ENCODE data around the gene CTNND2. TPM values are rescaled to one million over a fixed set of nuclear protein-coding genes. Genes with fewer than 3 reads are reported as not detected.

CTNND2 gene
- total and polyA plus RNA-seq, 4 donors, result 36.5 to 183 (median 97.7) TPM

- Histone ChIP-seq H3K27ac (ENCODE audit: low read depth, low read length) (no peak overlapping the region), H3K9me3 (ENCODE audit: control insufficient read depth, insufficient read depth, low read length) (no peaks in the 10 kb centered on the region), H3K4me3 (ENCODE audit: low read depth, low read length) (no peak overlapping the region), H3K36me3 (ENCODE audit: control insufficient read depth, insufficient read depth, low read length) (no peaks in the 10 kb centered on the region), H3K27me3 (ENCODE audit: control insufficient read depth, insufficient read depth, low read length) (no peaks in the 10 kb centered on the region), H3K4me1 (ENCODE audit: control insufficient read depth, insufficient read depth, low read length) (peaks cover 3% of the 10 kb centered on the region)
- no peak for DNase-seq (ENCODE audit: low read depth in 4 of 6, low spot score in 6 of 6)
- WGBS (ENCODE audit: insufficient coverage), result no CpG with 5 or more reads among the region's 1 CpG
Observed at GRCh38 chr5:11510889-11511288, 393.4 kb downstream of the CTNND2 start.

DNA sequence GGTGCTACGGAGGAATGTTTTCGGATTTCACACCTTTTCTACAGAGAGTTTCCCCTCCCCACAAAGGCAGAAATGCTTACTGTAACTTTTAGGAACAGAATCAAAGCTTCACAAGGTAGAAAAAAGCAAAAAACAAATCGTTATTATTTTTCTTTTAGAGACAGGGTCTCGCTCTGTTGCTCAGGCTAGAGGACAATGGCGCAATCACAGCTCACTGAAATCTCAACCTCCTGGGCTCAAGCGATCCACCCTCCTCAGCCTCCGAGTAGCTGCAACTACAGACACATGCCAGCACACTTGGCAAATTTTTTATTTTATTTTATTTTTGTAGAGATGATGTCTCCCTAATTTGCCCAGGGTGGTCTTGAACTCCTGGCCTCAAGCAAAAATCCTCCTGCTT is 394.5 kb downstream of the CTNND2 start:
- Histone ChIP-seq H3K27me3 (ENCODE audit: control insufficient read depth, insufficient read depth, low read length) (no peaks in the 10 kb centered on the region), H3K4me3 (ENCODE audit: low read depth, low read length) (no peak overlapping the region), H3K9me3 (ENCODE audit: control insufficient read depth, insufficient read depth, low read length) (no peaks in the 10 kb centered on the region), H3K27ac (ENCODE audit: low read depth, low read length) (no peak overlapping the region), H3K36me3 (ENCODE audit: control insufficient read depth, insufficient read depth, low read length) (no peaks in the 10 kb centered on the region), H3K4me1 (ENCODE audit: control insufficient read depth, insufficient read depth, low read length) (peaks cover 3% of the 10 kb centered on the region)
- 50% methylated on average over 2 of the region's 7 CpGs for WGBS (ENCODE audit: insufficient coverage)
- no peak for DNase-seq (ENCODE audit: low read depth in 4 of 6, low spot score in 6 of 6)

- peaks cover 7% of the 10 kb centered on the region for H3K4me1 ChIP-seq (ENCODE audit: control insufficient read depth, insufficient read depth, low read length)
- no peak overlapping the region for H3K4me3 ChIP-seq (ENCODE audit: low read depth, low read length)
- H3K36me3 ChIP-seq (ENCODE audit: control insufficient read depth, insufficient read depth, low read length), result no peaks in the 10 kb centered on the region
- no peaks in the 10 kb centered on the region for H3K9me3 ChIP-seq (ENCODE audit: control insufficient read depth, insufficient read depth, low read length)
- no peak overlapping the region for H3K27ac ChIP-seq (ENCODE audit: low read depth, low read length)
- WGBS (ENCODE audit: insufficient coverage), result 64% methylated on average over 6 of the region's 9 CpGs
- DNase-seq (ENCODE audit: low read depth in 4 of 6, low spot score in 6 of 6), result no peak
- no peaks in the 10 kb centered on the region for H3K27me3 ChIP-seq (ENCODE audit: control insufficient read depth, insufficient read depth, low read length)
Observed at GRCh38 chr5:11507156-11507910, 396.9 kb downstream of the CTNND2 start.

GRCh38 chr5:11504886-11505193 is 399.4 kb downstream of the CTNND2 start:
- Histone ChIP-seq H3K27ac (ENCODE audit: low read depth, low read length) (no peak overlapping the region), H3K4me3 (ENCODE audit: low read depth, low read length) (no peak overlapping the region), H3K36me3 (ENCODE audit: control insufficient read depth, insufficient read depth, low read length) (no peaks in the 10 kb centered on the region), H3K27me3 (ENCODE audit: control insufficient read depth, insufficient read depth, low read length) (no peaks in the 10 kb centered on the region), H3K4me1 (ENCODE audit: control insufficient read depth, insufficient read depth, low read length) (peaks cover 7% of the 10 kb centered on the region), H3K9me3 (ENCODE audit: control insufficient read depth, insufficient read depth, low read length) (no peaks in the 10 kb centered on the region)
- DNase-seq (ENCODE audit: low read depth in 4 of 6, low spot score in 6 of 6), result no peak
- no CpG with 5 or more reads among the region's 3 CpGs for WGBS (ENCODE audit: insufficient coverage)

DNA sequence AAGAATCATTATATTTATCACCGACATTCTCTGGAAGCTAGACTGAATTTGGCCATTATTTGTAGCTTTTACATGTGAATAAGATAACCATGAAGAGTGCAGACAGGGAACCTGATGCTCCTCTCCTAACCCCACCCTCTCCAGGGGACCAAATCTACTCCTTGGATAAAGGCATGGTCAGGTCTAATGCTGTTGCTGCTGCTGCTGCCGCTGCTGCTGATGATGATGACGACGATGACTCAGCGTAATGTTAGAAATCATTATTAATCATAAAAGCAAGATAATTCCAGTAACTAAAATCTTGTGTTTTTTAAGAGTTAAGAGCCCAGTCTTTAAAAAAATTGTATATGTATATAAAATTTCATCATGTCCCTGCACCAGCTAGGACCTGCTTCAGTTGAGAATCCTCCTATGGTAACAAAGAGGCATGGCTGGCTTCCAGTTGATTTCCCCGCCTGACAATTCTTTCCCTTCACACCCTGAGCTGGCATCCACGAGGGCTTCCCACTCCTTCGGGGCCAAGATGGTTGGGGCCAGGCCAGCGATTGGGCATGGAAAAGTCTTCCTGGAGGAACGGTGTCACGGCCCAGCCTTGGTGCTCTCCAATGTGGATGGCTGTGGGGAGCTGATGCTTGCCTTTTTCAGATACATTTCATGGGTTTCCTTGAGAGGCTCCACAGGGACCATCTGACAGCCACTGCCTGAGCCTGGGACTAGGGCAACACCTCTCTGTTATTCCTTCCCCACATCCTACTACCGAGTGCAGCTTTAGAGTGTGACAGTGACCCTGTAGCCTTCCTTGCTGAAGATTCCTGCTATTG is 400.0 kb downstream of the CTNND2 start:
- no peak overlapping the region for H3K27ac ChIP-seq (ENCODE audit: low read depth, low read length)
- H3K4me1 ChIP-seq (ENCODE audit: control insufficient read depth, insufficient read depth, low read length), result peaks cover 7% of the 10 kb centered on the region
- no peak for DNase-seq (ENCODE audit: low read depth in 4 of 6, low spot score in 6 of 6)
- H3K4me3 ChIP-seq (ENCODE audit: low read depth, low read length), result no peak overlapping the region
- no peaks in the 10 kb centered on the region for H3K27me3 ChIP-seq (ENCODE audit: control insufficient read depth, insufficient read depth, low read length)
- H3K36me3 ChIP-seq (ENCODE audit: control insufficient read depth, insufficient read depth, low read length), result no peaks in the 10 kb centered on the region
- no peaks in the 10 kb centered on the region for H3K9me3 ChIP-seq (ENCODE audit: control insufficient read depth, insufficient read depth, low read length)
- WGBS (ENCODE audit: insufficient coverage), result 86% methylated on average over 7 of the region's 12 CpGs

DNA sequence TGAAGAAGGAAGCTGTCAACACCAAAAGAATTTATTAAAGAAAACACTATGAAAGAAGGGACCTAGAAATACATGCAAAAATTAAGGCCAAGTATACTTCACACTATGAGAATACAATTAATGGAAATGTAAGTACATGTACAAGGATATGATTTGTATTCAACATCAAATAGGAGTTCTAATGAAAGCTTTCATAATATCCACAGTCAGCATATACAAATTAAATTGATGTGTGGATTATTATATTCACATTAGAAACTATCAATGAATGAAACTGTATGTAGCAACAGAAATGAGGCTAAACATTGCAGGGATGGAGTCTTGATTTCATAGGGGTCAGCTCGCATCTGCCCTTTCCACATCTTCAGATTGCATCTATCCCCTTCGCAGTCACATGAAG is 401.5 kb downstream of the CTNND2 start:
- no peak overlapping the region for H3K27ac ChIP-seq (ENCODE audit: low read depth, low read length)
- H3K4me1 ChIP-seq (ENCODE audit: control insufficient read depth, insufficient read depth, low read length), result peaks cover 7% of the 10 kb centered on the region
- DNase-seq (ENCODE audit: low read depth in 4 of 6, low spot score in 6 of 6), result no peak
- no peaks in the 10 kb centered on the region for H3K36me3 ChIP-seq (ENCODE audit: control insufficient read depth, insufficient read depth, low read length)
- H3K27me3 ChIP-seq (ENCODE audit: control insufficient read depth, insufficient read depth, low read length), result no peaks in the 10 kb centered on the region
- H3K9me3 ChIP-seq (ENCODE audit: control insufficient read depth, insufficient read depth, low read length), result no peaks in the 10 kb centered on the region
- WGBS (ENCODE audit: insufficient coverage), result no CpG with 5 or more reads among the region's 2 CpGs
- H3K4me3 ChIP-seq (ENCODE audit: low read depth, low read length), result no peak overlapping the region

DNA sequence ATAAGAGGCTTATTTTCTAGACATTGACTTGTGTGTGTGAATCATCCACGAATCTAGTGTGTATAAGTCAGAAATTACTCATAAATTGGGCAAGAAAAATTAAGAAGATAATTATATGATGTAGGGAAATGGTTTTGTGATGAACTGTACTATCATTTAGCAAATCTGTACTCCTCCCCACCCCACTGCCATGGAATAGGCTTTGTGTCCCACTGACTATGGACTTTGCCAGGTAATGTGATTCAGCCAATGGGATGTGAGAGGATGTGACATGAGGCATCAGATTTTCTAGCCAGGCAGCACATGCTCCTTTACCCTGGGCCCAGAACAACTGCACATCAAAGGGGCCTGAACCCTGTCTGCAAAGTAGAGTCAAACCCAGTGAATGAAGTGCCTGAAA is 406.6 kb downstream of the CTNND2 start:
- no peak for DNase-seq (ENCODE audit: low read depth in 4 of 6, low spot score in 6 of 6)
- no peak overlapping the region for H3K27ac ChIP-seq (ENCODE audit: low read depth, low read length)
- H3K4me3 ChIP-seq (ENCODE audit: low read depth, low read length), result no peak overlapping the region
- WGBS (ENCODE audit: insufficient coverage), result no CpG with 5 or more reads among the region's 1 CpG
- H3K36me3 ChIP-seq (ENCODE audit: control insufficient read depth, insufficient read depth, low read length), result no peaks in the 10 kb centered on the region
- no peaks in the 10 kb centered on the region for H3K27me3 ChIP-seq (ENCODE audit: control insufficient read depth, insufficient read depth, low read length)
- H3K4me1 ChIP-seq (ENCODE audit: control insufficient read depth, insufficient read depth, low read length), result no peaks in the 10 kb centered on the region
- H3K9me3 ChIP-seq (ENCODE audit: control insufficient read depth, insufficient read depth, low read length), result no peaks in the 10 kb centered on the region

DNA sequence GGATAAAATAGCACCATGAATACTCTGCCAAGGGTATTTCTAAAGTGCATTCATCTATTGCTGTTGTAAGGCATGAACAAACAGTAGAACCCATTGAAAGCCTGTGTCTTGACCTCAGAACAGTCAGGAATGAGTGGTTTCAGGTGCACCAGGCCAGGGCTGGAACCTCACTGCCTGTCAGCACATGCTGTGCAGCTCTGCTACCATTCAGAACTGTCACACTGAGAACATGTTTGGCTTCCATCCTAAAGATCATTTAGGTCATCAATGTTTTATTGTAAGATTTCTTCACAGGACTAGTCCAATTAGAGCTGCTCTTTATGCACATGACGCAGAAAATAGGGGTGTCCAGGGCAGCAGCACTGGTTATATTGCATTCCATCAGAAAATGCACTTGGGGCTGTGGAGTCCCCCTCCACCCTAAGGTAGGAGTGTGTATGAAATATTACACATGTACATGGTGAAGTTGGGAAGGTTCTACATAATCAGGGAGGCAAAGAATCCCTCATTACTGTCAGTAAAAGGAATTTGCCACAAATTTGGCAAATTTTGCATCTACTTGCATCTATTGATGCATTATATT is 408.0 kb downstream of the CTNND2 start:
- H3K4me1 ChIP-seq (ENCODE audit: control insufficient read depth, insufficient read depth, low read length), result no peaks in the 10 kb centered on the region
- no peaks in the 10 kb centered on the region for H3K36me3 ChIP-seq (ENCODE audit: control insufficient read depth, insufficient read depth, low read length)
- no peaks in the 10 kb centered on the region for H3K27me3 ChIP-seq (ENCODE audit: control insufficient read depth, insufficient read depth, low read length)
- no peaks in the 10 kb centered on the region for H3K9me3 ChIP-seq (ENCODE audit: control insufficient read depth, insufficient read depth, low read length)
- no peak for DNase-seq (ENCODE audit: low read depth in 4 of 6, low spot score in 6 of 6)
- H3K27ac ChIP-seq (ENCODE audit: low read depth, low read length), result no peak overlapping the region
- no peak overlapping the region for H3K4me3 ChIP-seq (ENCODE audit: low read depth, low read length)
- 80% methylated on average over 1 of the region's 1 CpG for WGBS (ENCODE audit: insufficient coverage)

DNA sequence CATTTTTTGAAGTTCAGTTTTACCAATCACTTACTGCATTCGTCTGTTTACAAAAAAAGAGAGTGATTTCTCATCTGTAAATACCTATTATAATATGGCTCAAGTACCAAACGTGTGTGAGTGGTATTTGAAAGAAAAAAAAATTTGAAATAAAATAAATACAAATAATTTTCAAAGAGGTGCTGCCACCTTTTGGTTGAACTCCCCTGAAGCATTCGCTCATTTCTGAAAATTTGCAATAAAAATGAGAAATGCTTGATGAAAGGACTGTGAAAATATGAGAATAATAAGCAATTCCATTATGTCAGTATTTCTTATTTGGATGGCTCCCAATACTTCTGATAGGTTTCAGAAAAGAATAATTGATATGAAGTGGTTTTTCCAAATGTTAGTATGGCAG is 409.9 kb downstream of the CTNND2 start:
- Histone ChIP-seq H3K4me3 (ENCODE audit: low read depth, low read length) (no peak overlapping the region), H3K36me3 (ENCODE audit: control insufficient read depth, insufficient read depth, low read length) (no peaks in the 10 kb centered on the region), H3K27ac (ENCODE audit: low read depth, low read length) (no peak overlapping the region), H3K9me3 (ENCODE audit: control insufficient read depth, insufficient read depth, low read length) (no peaks in the 10 kb centered on the region), H3K27me3 (ENCODE audit: control insufficient read depth, insufficient read depth, low read length) (no peaks in the 10 kb centered on the region), H3K4me1 (ENCODE audit: control insufficient read depth, insufficient read depth, low read length) (no peaks in the 10 kb centered on the region)
- peak in 2 of 6 donors; percentile 26 to 41 for DNase-seq (ENCODE audit: low read depth in 4 of 6, low spot score in 6 of 6)
- no CpG with 5 or more reads among the region's 3 CpGs for WGBS (ENCODE audit: insufficient coverage)
